Right renal pelvis (tissue), 4 donors: Measurements from ENCODE around the gene GCNT3. TPM values are rescaled to one million over a fixed set of nuclear protein-coding genes. Genes with fewer than 3 reads are reported as not detected.
A peak's percentile ranks its signal among the peaks of the same experiment; 100 is the strongest.
"Not testable (repeated sequence)": the region's sequence is repeated elsewhere in the genome, so short reads cannot be mapped to it uniquely, and the experiment has no call there.

ENCODE experiments used
- DNase-seq, 4 donors: peaks; one replicate each; pipeline ENCODE4 v3.0.0-alpha.2; 2013; ENCODE audit warnings: low read depth in 4 of 4, low spot score in 3 of 4, missing footprints in 1 of 4
- polyA plus RNA-seq, 4 donors: library from polyadenylated mRNA; unstranded; fragments of 120-200 nt; gene quantifications; one replicate each; pipeline ENCODE4 v1.2.1, GENCODE V29; 2013; ENCODE audit not compliant: insufficient read length in 4 of 4

Gene GCNT3
- polyA plus RNA-seq, 4 donors: 0.61 to 0.94 (median 0.68) TPM

- no peak for DNase-seq
Observed at GRCh38 chr15:59615661-59616060, 4.1 kb downstream of the GCNT3 start.

DNA sequence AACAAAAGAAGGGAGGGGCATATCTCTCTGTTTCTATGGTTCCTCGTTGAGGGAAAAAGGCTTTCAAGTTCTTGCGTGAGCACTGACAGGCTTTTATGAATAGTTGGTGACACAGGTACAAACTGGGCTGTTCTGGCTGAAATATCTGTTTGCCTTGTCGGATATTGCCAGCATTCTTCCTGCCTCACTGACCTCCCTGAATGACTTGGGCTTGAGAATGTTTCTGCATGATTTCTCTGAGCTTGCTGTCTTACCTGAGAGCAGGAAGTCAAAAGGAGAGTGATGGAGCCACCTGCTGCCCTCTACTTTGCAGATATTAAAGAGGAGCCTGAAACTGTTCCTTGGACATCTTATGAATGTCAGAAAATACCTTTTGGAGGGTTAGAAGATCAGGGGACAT is 4.8 kb downstream of the GCNT3 start:
- peak in 2 of 4 donors; percentile 23 to 26 for DNase-seq

DNA sequence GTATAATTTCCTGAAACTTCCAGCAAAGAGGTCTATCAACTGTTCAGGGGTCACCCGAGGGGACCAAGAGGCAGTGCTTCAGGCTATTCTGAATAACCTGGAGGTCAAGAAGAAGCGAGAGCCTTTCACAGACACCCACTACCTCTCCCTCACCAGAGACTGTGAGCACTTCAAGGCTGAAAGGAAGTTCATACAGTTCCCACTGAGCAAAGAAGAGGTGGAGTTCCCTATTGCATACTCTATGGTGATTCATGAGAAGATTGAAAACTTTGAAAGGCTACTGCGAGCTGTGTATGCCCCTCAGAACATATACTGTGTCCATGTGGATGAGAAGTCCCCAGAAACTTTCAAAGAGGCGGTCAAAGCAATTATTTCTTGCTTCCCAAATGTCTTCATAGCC is 6.8 kb downstream of the GCNT3 start:
- no peak for DNase-seq

- DNase-seq: no peak
Observed at GRCh38 chr15:59622289-59622688, 10.7 kb downstream of the GCNT3 start.

GRCh38 chr15:59632714-59633113 is 21.1 kb downstream of the GCNT3 start:
- no peak for DNase-seq

DNA sequence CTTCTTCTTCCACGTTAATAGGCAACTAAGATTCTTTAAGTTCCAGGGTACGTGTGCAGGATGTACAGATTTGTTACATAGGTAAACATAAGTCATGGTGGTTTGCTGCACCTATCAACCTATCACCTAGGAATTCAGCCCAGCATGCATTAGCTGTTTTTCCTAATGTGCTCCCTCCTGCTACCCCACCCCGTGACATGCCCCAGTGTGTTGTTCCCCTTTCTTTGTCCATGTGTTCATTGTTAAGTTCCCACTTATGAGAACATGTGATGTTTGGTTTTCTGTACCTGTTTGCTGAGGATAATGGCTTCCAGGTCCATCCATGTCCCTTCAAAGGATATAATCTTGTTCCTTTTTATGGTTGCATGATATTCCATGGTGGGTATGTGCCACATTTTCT is 24.6 kb downstream of the GCNT3 start:
- DNase-seq: no peak

DNA sequence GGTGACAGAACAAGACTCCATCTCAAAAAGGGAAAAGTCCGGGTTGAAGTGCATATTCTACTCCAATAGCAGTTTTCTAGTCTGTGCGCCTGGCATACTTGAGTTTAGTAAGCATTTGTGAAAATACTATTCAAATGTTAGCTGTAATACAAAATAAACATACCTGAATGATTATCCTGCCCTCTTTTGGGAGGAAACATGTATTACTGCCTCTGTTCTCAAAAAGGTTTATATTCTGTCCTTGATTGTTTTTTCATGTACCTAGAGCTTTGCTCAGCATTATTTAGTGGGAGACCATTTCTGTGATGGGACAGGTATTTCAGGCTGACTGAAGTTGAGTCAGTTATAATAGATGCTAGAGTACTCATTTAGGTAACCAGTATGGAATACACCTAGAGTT is 25.9 kb downstream of the GCNT3 start:
- DNase-seq: not testable (repeated sequence)

DNA sequence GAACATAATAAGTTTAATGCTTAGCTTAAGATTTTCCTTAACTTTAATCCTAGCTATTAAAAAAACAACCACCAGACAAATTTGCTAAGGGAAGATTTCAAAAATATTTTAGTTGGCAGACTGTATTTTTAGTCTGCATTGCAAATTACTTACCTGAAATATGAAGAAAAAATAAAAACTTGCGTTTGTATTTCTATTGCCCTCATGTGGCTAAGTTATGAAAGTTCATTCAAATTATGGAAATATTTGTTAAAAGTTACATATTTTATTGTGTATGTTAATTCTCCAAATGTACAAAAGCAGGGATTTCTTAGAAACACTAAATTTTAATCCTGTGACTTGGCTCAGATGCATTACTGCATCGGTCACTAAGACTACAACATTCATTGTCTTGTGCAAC is 30.8 kb downstream of the GCNT3 start:
- no peak for DNase-seq

DNA sequence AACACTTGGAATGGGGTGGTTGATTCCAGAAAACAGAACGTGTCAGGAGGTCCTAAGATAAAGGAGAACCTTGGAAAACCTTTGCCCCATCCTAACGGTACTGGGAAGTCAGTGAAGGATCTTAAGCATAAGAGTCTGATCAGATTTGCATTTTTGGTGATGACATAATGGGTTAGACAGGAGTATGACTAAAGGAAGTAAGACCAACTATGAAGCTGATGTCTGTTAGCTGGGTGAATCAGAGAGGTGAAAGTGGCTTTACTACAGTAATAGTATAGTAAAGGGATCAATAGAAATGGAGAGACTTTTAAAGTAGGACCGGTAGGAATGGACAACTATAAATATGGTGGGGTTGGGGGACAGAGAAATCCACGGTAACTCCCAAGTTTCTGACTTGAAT is 33.2 kb downstream of the GCNT3 start:
- DNase-seq: no peak

- not testable (repeated sequence) for DNase-seq
Observed at GRCh38 chr15:59645812-59646211, 34.2 kb downstream of the GCNT3 start.

- no peak for DNase-seq
Observed at GRCh38 chr15:59646277-59646676, 34.7 kb downstream of the GCNT3 start.

GRCh38 chr15:59647085-59647484 is 35.5 kb downstream of the GCNT3 start:
- no peak for DNase-seq

DNA sequence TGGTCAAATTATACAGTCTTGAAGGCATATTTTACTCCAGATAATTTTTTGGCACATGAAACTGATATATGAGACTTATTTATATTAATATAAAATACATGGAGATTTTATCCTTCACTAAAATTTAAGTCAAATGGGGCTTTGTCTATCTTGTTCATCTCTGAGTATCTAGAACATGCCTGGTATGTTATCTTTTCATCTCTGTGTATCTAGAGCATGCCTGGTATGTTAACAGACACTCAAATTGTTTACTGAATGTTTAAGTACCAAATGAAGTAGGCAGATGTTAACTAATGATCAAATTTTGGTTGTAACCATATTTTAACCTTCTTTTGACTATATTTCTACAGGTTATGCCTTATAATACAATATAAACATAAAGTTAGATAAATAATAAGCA is 38.0 kb downstream of the GCNT3 start:
- DNase-seq: no peak

GRCh38 chr15:59654046-59654445 is 42.5 kb downstream of the GCNT3 start:
- no peak for DNase-seq

- DNase-seq: peak; percentile 83 to 90 (median 86)
Observed at GRCh38 chr15:59656897-59657634, 45.5 kb downstream of the GCNT3 start, which contains the start of gene GTF2A2. Gene GTF2A2, minus strand, starts transcription at chr15:59657515. Its CDS starts 5,238 bp downstream, at chr15:59652277.

DNA sequence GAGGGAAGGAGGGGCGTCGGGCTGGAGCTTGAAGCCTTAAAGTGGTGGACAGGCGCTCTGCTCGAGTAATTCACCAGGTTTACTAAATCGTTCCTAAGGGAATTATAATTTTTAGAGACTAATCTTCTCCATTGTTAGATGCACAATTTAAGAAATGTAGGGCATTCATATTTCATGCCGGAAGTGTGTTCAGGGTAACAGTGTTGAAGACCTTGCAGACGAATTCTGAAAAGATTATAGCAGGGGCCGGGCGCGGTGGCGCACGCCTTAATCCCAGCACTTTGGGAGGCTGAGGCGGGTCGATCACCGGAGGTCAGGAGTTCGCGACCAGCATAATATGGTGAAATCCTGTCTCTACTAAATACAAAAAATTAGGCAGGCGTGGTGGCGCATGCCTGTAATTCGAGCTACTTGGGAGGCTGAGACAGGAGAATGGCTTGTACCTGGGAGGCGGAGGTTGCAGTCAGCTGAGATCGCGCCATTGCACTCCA is 46.1 kb downstream of the GCNT3 start:
- DNase-seq: no peak

DNA sequence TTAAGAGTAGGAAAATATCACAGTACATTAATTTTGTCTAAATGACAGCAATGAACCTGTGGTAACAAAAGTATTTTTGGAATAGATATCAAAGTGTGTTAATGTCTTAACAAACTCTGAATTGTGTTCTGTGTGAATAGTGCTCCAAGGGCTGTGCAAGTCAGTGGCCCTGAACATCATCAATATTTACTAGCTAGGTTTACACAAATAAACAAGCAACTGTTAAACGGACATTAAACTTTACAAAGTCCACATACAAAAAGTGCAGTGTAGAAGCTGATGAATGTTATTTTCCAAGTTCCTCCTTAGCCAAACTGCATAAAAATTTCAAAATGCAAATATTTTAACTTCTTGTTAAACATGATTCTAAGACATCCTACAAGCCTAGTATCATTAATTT is 47.8 kb downstream of the GCNT3 start:
- DNase-seq: no peak

GRCh38 chr15:59662260-59662659 is 50.7 kb downstream of the GCNT3 start:
- no peak for DNase-seq

DNA sequence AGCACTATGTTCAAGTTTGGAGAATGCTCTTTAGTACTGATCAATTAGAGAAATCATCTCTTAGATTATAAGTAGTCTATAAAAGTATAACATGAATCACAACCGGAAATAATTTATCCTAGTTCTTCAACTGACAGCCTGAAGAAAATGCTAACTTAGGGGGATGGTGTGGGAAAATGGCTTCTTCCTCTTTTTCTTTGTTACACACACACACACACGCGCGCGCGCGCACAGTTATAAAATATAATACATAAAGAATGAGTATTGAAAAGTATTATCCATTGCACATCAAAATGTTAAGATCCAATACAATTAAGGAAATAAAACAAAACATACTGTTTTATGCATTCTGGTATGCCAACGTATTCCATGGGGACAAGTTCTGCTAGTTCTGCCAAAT is 57.0 kb downstream of the GCNT3 start:
- DNase-seq: no peak
